ENCODE data around the gene ADGRL2. TPM values are rescaled to one million over a fixed set of nuclear protein-coding genes. Genes with fewer than 3 reads are reported as not detected.

Gene ADGRL2
- total and polyA plus RNA-seq, 2 of the 4 experiments (the other 2 are of a cell fraction) = 17.0 to 42.7 TPM

DNA sequence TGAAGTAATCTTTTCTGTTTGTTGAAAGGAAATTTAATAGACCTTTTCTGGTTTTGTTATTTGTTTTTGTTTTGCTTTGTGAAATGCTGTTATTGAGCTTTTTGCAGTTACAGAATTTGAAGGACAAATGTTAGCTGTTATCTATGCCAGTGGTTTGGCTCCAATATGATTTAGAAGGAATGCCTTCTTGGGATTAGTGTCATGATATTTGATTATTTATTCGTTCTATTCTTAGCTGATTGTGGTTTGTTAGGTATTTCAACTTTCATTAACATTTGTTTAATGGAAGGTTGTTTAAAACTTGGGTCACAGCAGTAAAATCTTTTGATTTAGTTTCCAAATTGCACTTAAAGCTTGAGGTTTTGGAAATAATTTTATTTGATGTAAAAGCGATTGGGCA, 33.5 kb downstream of the ADGRL2 start:
- Histone ChIP-seq H3K9ac (ENCODE audit: low read depth, low read length) (no peak overlapping the region), H4K20me1 (ENCODE audit: insufficient read depth, low read length) (no peaks in the 10 kb centered on the region; the same call in 1 of the 2 replicates), H3K4me2 (ENCODE audit: low read depth, low read length) (peak overlapping the region; percentile 45; the same call in 1 of the 2 replicates), H3K14ac (replicated peaks; ENCODE audit: low read depth, low read length) (no peak overlapping the region), H2AK5ac (ENCODE audit: low read depth, low read length) (no peak overlapping the region), H3K9me1 (ENCODE audit: insufficient read depth, low read length) (no peaks in the 10 kb centered on the region), H2BK5ac (ENCODE audit: low read depth, low read length, poor library complexity, severe bottlenecking) (no peak overlapping the region), H4K8ac (ENCODE audit: low read depth in 2 of 2, low read length in 2 of 2) (no peak overlapping the region), H3K4ac (ENCODE audit: low read depth, low read length) (no peak overlapping the region), H2AFZ (replicated peaks; ENCODE audit: low read length, poor library complexity) (no peak overlapping the region), H2BK20ac (ENCODE audit: low read depth, low read length) (no peak overlapping the region), H3K79me1 (ENCODE audit: low read depth in 1 of 2, low read length in 2 of 2) (no peaks in the 10 kb centered on the region; a peak in 1 of 4 replicates), H3K27me3 (ENCODE audit: control insufficient read depth, insufficient read depth, low read length) (peaks cover 4% of the 10 kb centered on the region; the same call in 1 of the 2 replicates), H2AK9ac (replicated peaks; ENCODE audit: low read depth, low read length, poor library complexity) (no peak overlapping the region), H4K5ac (ENCODE audit: low read depth, low read length) (no peak overlapping the region), H3K4me3 (ENCODE audit: insufficient read depth, low read depth, low read length) (no peak overlapping the region), H4K91ac (ENCODE audit: insufficient read depth, low read depth, low read length) (no peak overlapping the region), H3K9me3 (ENCODE audit: control insufficient read depth, insufficient read depth, low read length) (no peaks in the 10 kb centered on the region), H3K18ac (ENCODE audit: low read depth, low read length) (no peak overlapping the region), H3K56ac (ENCODE audit: extremely low read depth, insufficient read depth, low read length) (no peak overlapping the region), H3K36me3 (ENCODE audit: control insufficient read depth, insufficient read depth, low read length) (no peaks in the 10 kb centered on the region), H3K4me1 (ENCODE audit: control insufficient read depth, insufficient read depth, low read length) (peaks cover 7% of the 10 kb centered on the region), H3K23ac (ENCODE audit: low read depth, low read length) (no peak overlapping the region), H2BK120ac (ENCODE audit: low read depth, low read length) (no peak overlapping the region), H2BK15ac (ENCODE audit: low read depth, low read length) (no peak overlapping the region), H3K27ac (ENCODE audit: insufficient read depth, low read length) (no peak overlapping the region)
- TF ChIP-seq MXI1 (IDR thresholded peaks at IDR 0.05; ENCODE audit: borderline replicate concordance, low read depth, low read length) = no peak
- TF ChIP-seq SMC3 (IDR thresholded peaks at IDR 0.05; ENCODE audit: low read depth, low read length) = no peak
- TF ChIP-seq, protein P1, sequence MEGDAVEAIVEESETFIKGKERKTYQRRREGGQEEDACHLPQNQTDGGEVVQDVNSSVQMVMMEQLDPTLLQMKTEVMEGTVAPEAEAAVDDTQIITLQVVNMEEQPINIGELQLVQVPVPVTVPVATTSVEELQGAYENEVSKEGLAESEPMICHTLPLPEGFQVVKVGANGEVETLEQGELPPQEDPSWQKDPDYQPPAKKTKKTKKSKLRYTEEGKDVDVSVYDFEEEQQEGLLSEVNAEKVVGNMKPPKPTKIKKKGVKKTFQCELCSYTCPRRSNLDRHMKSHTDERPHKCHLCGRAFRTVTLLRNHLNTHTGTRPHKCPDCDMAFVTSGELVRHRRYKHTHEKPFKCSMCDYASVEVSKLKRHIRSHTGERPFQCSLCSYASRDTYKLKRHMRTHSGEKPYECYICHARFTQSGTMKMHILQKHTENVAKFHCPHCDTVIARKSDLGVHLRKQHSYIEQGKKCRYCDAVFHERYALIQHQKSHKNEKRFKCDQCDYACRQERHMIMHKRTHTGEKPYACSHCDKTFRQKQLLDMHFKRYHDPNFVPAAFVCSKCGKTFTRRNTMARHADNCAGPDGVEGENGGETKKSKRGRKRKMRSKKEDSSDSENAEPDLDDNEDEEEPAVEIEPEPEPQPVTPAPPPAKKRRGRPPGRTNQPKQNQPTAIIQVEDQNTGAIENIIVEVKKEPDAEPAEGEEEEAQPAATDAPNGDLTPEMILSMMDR (conservative IDR thresholded peaks at IDR 0.05; ENCODE audit: low read depth, low read length) = no peak
- no peak for TF ChIP-seq CHD1 (IDR thresholded peaks at IDR 0.05; ENCODE audit: low read depth, low read length)
- TF ChIP-seq BHLHE40 (IDR thresholded peaks at IDR 0.05; ENCODE audit: low read depth, low read length) = no peak
- no peak for TF ChIP-seq POLR2A (IDR thresholded peaks at IDR 0.05; ENCODE audit: low read depth, low read length)
- TF ChIP-seq RCOR1 (IDR thresholded peaks at IDR 0.05; ENCODE audit: insufficient replicate concordance, low read length) = no peak
- TF ChIP-seq RAD21 (IDR thresholded peaks at IDR 0.05; ENCODE audit: low read length) = no peak
- TF ChIP-seq, protein P2, sequence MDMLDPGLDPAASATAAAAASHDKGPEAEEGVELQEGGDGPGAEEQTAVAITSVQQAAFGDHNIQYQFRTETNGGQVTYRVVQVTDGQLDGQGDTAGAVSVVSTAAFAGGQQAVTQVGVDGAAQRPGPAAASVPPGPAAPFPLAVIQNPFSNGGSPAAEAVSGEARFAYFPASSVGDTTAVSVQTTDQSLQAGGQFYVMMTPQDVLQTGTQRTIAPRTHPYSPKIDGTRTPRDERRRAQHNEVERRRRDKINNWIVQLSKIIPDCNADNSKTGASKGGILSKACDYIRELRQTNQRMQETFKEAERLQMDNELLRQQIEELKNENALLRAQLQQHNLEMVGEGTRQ (IDR thresholded peaks at IDR 0.05; ENCODE audit: low read depth, low read length) = no peak
- TF ChIP-seq MAFK (IDR thresholded peaks at IDR 0.05; ENCODE audit: low read depth, low read length) = no peak
- TF ChIP-seq NFE2L2 (IDR thresholded peaks at IDR 0.05; ENCODE audit: low read depth, low read length) = no peak
- TF ChIP-seq, protein P3, sequence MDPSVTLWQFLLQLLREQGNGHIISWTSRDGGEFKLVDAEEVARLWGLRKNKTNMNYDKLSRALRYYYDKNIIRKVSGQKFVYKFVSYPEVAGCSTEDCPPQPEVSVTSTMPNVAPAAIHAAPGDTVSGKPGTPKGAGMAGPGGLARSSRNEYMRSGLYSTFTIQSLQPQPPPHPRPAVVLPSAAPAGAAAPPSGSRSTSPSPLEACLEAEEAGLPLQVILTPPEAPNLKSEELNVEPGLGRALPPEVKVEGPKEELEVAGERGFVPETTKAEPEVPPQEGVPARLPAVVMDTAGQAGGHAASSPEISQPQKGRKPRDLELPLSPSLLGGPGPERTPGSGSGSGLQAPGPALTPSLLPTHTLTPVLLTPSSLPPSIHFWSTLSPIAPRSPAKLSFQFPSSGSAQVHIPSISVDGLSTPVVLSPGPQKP (IDR thresholded peaks at IDR 0.05; ENCODE audit: borderline replicate concordance, low read depth, low read length) = no peak
- no peak for TF ChIP-seq CEBPB (IDR thresholded peaks at IDR 0.05; ENCODE audit: low read depth, low read length)
- TF ChIP-seq FOS (IDR thresholded peaks at IDR 0.05; ENCODE audit: low read depth, low read length) = no peak
- no peak for TF ChIP-seq RFX5 (IDR thresholded peaks at IDR 0.05; ENCODE audit: low read depth, low read length)
- no peak for TF ChIP-seq MAZ (IDR thresholded peaks at IDR 0.05; ENCODE audit: borderline replicate concordance, low read depth, low read length)
- ChIA-PET POLR2A (ENCODE audit: unreplicated experiment) (no interaction called here), CTCF (no interaction called here)
- DNase-seq (peak; percentile 47), ATAC-seq (ENCODE audit: low read depth) (0 out of 2 replicates have a peak, but pooled peaks have one; percentile 27)
- in situ Hi-C loops (cut with MboI; ENCODE audit: low sequenced_read_pairs) (no loop called here), intact Hi-C loops (cut with micrococcal nuclease) (no loop called here), dilution Hi-C loops (cut with HindIII; ENCODE audit: low sequenced_read_pairs, unreplicated experiment) (no loop called here)
- BruUV-seq (replicated peaks) = no TSS peak
- no CpG with 5 or more reads among the region's 2 CpGs for WGBS, 2 experiments (ENCODE audit: extremely low coverage in 2 of 2, insufficient read length in 1 of 2)

Measured in IMR-90 (cell line).